Measurements from ENCODE around the gene CLDN24.

Gene CLDN24

GRCh38 chr4:183322326-183322725 is at the start of gene CLDN24:
Gene CLDN24, minus strand, starts transcription at chr4:183322426. Its CDS starts 0 bp downstream, at chr4:183322426.
- no peak for DNase-seq

GRCh38 chr4:183370786-183371185 is 48.6 kb upstream of the CLDN24 start:
- no peak for DNase-seq

GRCh38 chr4:183369073-183369472 is 46.8 kb upstream of the CLDN24 start:
- no peak for DNase-seq

GRCh38 chr4:183366206-183366835 is 44.1 kb upstream of the CLDN24 start:
- no peak for DNase-seq

- DNase-seq = no peak
These were observed 41.8 kb upstream of the CLDN24 start for GRCh38 chr4:183364025-183364424.

- DNase-seq = no peak
These were observed 40.8 kb upstream of the CLDN24 start for GRCh38 chr4:183362916-183363542.

GRCh38 chr4:183362036-183362435 is 39.8 kb upstream of the CLDN24 start:
- no peak for DNase-seq

GRCh38 chr4:183360161-183360919 is 38.1 kb upstream of the CLDN24 start:
- DNase-seq = no peak

GRCh38 chr4:183358215-183358755 is 36.1 kb upstream of the CLDN24 start:
- DNase-seq = no peak

- peak; percentile 10 for DNase-seq
These were observed 34.9 kb upstream of the CLDN24 start for GRCh38 chr4:183356931-183357675.

GRCh38 chr4:183356173-183356830 is 34.1 kb upstream of the CLDN24 start:
- no peak for DNase-seq

- no peak for DNase-seq
These were observed 33.2 kb upstream of the CLDN24 start for GRCh38 chr4:183355405-183355804.

GRCh38 chr4:183354219-183354618 is 32.0 kb upstream of the CLDN24 start:
- DNase-seq = peak; percentile 10

GRCh38 chr4:183353557-183353956 is 31.3 kb upstream of the CLDN24 start:
- DNase-seq = no peak

- no peak for DNase-seq
These were observed 30.3 kb upstream of the CLDN24 start for GRCh38 chr4:183352546-183352945.

GRCh38 chr4:183350317-183351071 is 28.3 kb upstream of the CLDN24 start:
- no peak for DNase-seq

GRCh38 chr4:183349673-183350072 is 27.4 kb upstream of the CLDN24 start:
- DNase-seq = no peak

- no peak for DNase-seq
These were observed 26.8 kb upstream of the CLDN24 start for GRCh38 chr4:183348706-183349659.

- DNase-seq = no peak
These were observed 25.9 kb upstream of the CLDN24 start for GRCh38 chr4:183348136-183348535.

- DNase-seq = no peak
These were observed 25.3 kb upstream of the CLDN24 start for GRCh38 chr4:183347566-183347965.

GRCh38 chr4:183347146-183347545 is 24.9 kb upstream of the CLDN24 start:
- no peak for DNase-seq

Measured in DMS53 (cell line).